ENCODE data around the gene SYT1.

DNA sequence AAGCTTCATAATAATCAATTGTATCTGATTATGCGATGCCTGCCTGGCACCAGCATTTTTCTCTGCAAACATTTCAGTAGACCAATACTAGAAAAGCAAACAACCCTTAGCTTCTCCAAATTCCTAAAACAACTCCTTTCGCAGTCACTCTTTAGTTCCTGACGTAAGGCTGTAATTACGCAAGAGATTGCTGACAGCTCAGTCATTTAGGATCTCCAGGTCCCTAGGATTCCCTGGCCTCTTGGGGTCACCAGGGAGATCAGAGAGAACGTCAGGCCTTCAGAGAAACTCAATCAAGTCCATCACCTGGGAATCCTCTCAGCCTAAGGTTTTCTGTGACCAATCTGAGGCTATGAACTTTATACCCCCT lies 435.6 kb downstream of the SYT1 start:
- no peak for TF ChIP-seq EZH2 (IDR thresholded peaks at IDR 0.05; ENCODE audit: borderline replicate concordance, low read depth, low read length, poor library complexity, severe bottlenecking)
- TF ChIP-seq, protein P1, sequence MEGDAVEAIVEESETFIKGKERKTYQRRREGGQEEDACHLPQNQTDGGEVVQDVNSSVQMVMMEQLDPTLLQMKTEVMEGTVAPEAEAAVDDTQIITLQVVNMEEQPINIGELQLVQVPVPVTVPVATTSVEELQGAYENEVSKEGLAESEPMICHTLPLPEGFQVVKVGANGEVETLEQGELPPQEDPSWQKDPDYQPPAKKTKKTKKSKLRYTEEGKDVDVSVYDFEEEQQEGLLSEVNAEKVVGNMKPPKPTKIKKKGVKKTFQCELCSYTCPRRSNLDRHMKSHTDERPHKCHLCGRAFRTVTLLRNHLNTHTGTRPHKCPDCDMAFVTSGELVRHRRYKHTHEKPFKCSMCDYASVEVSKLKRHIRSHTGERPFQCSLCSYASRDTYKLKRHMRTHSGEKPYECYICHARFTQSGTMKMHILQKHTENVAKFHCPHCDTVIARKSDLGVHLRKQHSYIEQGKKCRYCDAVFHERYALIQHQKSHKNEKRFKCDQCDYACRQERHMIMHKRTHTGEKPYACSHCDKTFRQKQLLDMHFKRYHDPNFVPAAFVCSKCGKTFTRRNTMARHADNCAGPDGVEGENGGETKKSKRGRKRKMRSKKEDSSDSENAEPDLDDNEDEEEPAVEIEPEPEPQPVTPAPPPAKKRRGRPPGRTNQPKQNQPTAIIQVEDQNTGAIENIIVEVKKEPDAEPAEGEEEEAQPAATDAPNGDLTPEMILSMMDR (conservative IDR thresholded peaks at IDR 0.05; ENCODE audit: low read depth, low read length), result no peak

Measured in A673 (cell line).